ENCODE results near the gene DES.

Gene DES

DNA sequence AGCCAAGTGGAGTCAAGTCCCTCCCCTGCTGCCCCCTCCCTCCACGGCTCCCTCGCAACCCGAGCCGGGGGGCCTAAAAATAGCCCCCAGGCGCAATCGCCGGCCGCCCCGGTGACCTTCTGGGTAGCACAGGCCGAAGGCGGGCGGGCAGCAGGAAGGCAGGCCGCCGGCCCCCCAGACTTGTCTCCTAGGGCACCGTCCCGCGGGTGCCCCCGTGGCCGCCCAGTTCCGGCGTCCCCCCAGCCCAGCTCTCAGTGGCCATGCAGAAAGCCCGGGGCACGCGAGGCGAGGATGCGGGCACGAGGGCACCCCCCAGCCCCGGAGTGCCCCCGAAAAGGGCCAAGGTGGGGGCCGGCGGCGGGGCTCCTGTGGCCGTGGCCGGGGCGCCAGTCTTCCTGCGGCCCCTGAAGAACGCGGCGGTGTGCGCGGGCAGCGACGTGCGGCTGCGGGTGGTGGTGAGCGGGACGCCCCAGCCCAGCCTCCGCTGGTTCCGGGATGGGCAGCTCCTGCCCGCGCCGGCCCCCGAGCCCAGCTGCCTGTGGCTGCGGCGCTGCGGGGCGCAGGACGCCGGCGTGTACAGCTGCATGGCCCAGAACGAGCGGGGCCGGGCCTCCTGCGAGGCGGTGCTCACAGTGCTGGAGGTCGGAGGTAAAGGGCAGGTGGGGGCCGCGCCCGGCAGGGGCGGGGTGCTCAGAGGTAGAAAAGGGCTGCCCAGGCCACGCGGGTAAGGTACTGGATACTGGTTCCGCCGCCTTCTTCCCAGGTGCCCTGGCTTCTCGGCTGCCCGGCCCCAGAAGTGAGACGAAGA lies 16.7 kb downstream of the DES start, which contains the start of gene SPEG:
Gene SPEG, plus strand, starts transcription at position 126 of the 808 bp plus-strand sequence. Its CDS starts 135 bp downstream, at position 261.
- Histone ChIP-seq H3K4me2 (ENCODE audit: low read length) (no peak within 1 kb of the TSS), H3K36me3 (replicated peaks; ENCODE audit: low read depth, low read length) (no peaks in the 10 kb centered on the region), H3K9ac (ENCODE audit: low read length) (no peak within 1 kb of the TSS), H3K79me2 (ENCODE audit: low read length) (no peaks in the 10 kb centered on the region), H3K4me1 (ENCODE audit: low read length) (no peaks in the 10 kb centered on the region), H4K20me1 (ENCODE audit: insufficient read depth, low read length) (no peaks in the 10 kb centered on the region), H3K27ac (ENCODE audit: low read length) (no peak within 1 kb of the TSS), H2AFZ (ENCODE audit: low read depth, low read length) (no peak within 1 kb of the TSS), H3K27me3 (ENCODE audit: low read depth, low read length) (no peaks in the 10 kb centered on the region), H3K9me3 (ENCODE audit: insufficient read depth, low read length) (no peaks in the 10 kb centered on the region), H3K4me3 (ENCODE audit: low read length) (no peak within 1 kb of the TSS)
- TF ChIP-seq EZH2phosphoT487 (IDR thresholded peaks at IDR 0.05; ENCODE audit: low read depth) = no peak
- TF ChIP-seq, protein P1, sequence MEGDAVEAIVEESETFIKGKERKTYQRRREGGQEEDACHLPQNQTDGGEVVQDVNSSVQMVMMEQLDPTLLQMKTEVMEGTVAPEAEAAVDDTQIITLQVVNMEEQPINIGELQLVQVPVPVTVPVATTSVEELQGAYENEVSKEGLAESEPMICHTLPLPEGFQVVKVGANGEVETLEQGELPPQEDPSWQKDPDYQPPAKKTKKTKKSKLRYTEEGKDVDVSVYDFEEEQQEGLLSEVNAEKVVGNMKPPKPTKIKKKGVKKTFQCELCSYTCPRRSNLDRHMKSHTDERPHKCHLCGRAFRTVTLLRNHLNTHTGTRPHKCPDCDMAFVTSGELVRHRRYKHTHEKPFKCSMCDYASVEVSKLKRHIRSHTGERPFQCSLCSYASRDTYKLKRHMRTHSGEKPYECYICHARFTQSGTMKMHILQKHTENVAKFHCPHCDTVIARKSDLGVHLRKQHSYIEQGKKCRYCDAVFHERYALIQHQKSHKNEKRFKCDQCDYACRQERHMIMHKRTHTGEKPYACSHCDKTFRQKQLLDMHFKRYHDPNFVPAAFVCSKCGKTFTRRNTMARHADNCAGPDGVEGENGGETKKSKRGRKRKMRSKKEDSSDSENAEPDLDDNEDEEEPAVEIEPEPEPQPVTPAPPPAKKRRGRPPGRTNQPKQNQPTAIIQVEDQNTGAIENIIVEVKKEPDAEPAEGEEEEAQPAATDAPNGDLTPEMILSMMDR (IDR thresholded peaks at IDR 0.05; ENCODE audit: low read depth, low read length) = no peak

DNA sequence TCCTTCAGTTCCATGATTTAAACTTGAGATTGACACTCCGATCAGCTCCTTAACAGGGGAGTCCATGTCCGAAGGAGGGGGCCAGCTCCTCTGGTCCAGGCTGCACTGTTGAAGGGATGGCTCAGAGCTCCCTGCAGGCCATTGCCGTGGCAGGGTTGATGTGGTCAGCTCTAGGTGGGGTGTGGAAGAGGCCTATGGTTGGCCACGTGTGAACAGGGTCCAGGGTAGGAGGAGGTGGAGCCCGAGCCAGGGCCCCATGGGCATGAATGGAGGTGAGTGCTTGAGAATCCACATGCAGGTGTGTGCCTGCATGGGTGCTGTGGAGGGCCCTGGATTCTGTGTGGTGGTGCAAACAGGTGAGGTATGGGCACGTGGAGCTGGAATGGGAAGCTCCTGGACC lies 17.5 kb downstream of the DES start:
- no peaks in the 10 kb centered on the region for H3K36me3 ChIP-seq (replicated peaks; ENCODE audit: low read depth, low read length)
- no peak overlapping the region for H3K9ac ChIP-seq (ENCODE audit: low read length)
- H3K4me2 ChIP-seq (ENCODE audit: low read length) = no peak overlapping the region
- H2AFZ ChIP-seq (ENCODE audit: low read depth, low read length) = no peak overlapping the region
- no peaks in the 10 kb centered on the region for H4K20me1 ChIP-seq (ENCODE audit: insufficient read depth, low read length)
- H3K4me1 ChIP-seq (ENCODE audit: low read length) = no peaks in the 10 kb centered on the region
- H3K4me3 ChIP-seq (ENCODE audit: low read length) = no peak overlapping the region
- H3K79me2 ChIP-seq (ENCODE audit: low read length) = no peaks in the 10 kb centered on the region
- no peak overlapping the region for H3K27ac ChIP-seq (ENCODE audit: low read length)
- TF ChIP-seq, protein P1 (IDR thresholded peaks at IDR 0.05; ENCODE audit: low read depth, low read length) = no peak
- no peak for TF ChIP-seq EZH2phosphoT487 (IDR thresholded peaks at IDR 0.05; ENCODE audit: low read depth)
- H3K27me3 ChIP-seq (ENCODE audit: low read depth, low read length) = peaks cover 2% of the 10 kb centered on the region; the same call in 1 of the 2 replicates
- no peaks in the 10 kb centered on the region for H3K9me3 ChIP-seq (ENCODE audit: insufficient read depth, low read length)

DNA sequence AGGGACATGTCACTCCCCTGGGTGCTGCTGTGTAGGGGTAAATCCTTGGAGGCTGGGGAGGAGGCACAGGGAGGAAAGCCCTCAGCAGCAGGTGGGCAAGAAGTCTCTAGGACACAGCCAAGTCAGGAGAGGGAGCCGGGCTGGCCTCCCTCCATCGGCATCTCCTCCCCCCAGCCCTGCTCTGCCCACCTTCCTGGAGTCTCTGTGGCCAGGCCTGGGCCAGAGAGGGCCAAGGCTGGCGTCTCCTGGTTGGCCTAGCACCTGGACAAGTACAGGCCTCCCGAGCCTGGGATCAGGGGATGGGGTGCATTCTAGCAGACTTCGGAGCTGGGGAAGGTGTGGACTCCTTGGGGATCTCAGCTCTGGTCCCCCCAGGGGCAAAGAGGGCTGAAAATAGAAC lies 18.3 kb downstream of the DES start:
- Histone ChIP-seq H3K9me3 (ENCODE audit: insufficient read depth, low read length) (no peaks in the 10 kb centered on the region), H4K20me1 (ENCODE audit: insufficient read depth, low read length) (no peaks in the 10 kb centered on the region), H3K36me3 (replicated peaks; ENCODE audit: low read depth, low read length) (no peaks in the 10 kb centered on the region), H3K9ac (ENCODE audit: low read length) (no peak overlapping the region), H3K27ac (ENCODE audit: low read length) (no peak overlapping the region), H2AFZ (ENCODE audit: low read depth, low read length) (no peak overlapping the region), H3K4me2 (ENCODE audit: low read length) (no peak overlapping the region), H3K4me1 (ENCODE audit: low read length) (no peaks in the 10 kb centered on the region), H3K27me3 (ENCODE audit: low read depth, low read length) (peaks cover 10% of the 10 kb centered on the region), H3K4me3 (ENCODE audit: low read length) (no peak overlapping the region), H3K79me2 (ENCODE audit: low read length) (no peaks in the 10 kb centered on the region)
- TF ChIP-seq, protein P1 (IDR thresholded peaks at IDR 0.05; ENCODE audit: low read depth, low read length) = no peak
- TF ChIP-seq EZH2phosphoT487 (IDR thresholded peaks at IDR 0.05; ENCODE audit: low read depth) = no peak

- Histone ChIP-seq H3K9ac (ENCODE audit: low read length) (no peak overlapping the region), H4K20me1 (ENCODE audit: insufficient read depth, low read length) (no peaks in the 10 kb centered on the region), H3K4me2 (ENCODE audit: low read length) (no peak overlapping the region), H3K36me3 (replicated peaks; ENCODE audit: low read depth, low read length) (no peaks in the 10 kb centered on the region), H3K4me3 (ENCODE audit: low read length) (no peak overlapping the region), H2AFZ (ENCODE audit: low read depth, low read length) (no peak overlapping the region), H3K27ac (ENCODE audit: low read length) (no peak overlapping the region), H3K79me2 (ENCODE audit: low read length) (no peaks in the 10 kb centered on the region), H3K9me3 (ENCODE audit: insufficient read depth, low read length) (no peaks in the 10 kb centered on the region), H3K27me3 (ENCODE audit: low read depth, low read length) (peaks cover 11% of the 10 kb centered on the region), H3K4me1 (ENCODE audit: low read length) (no peaks in the 10 kb centered on the region)
- TF ChIP-seq, protein P1 (IDR thresholded peaks at IDR 0.05; ENCODE audit: low read depth, low read length) = no peak
- TF ChIP-seq EZH2phosphoT487 (IDR thresholded peaks at IDR 0.05; ENCODE audit: low read depth) = no peak
These were observed 19.0 kb downstream of the DES start for GRCh38 chr2:219437141-219437540.
